Stomach (tissue), 9 donors: Measurements from ENCODE around the gene VKORC1. TPM values are rescaled to one million over a fixed set of nuclear protein-coding genes. Genes with fewer than 3 reads are reported as not detected.
"Not testable (repeated sequence)": the region's sequence is repeated elsewhere in the genome, so short reads cannot be mapped to it uniquely, and the experiment has no call there.

Experiments used
- DNase-seq, 2 donors: peaks; one replicate each; pipeline versions ENCODE4 v3.0.0 to v3.0.0-alpha.2; 2013 to 2019
- H3K27ac ChIP-seq, 5 donors: fragments of 200-600 bp in 4 of 5; sonication (generic) in 4 of 5; one replicate each; pipeline ENCODE4 v1.5.1; 2013 to 2019; ENCODE audit warnings: mild to moderate bottlenecking in 1 of 5, moderate library complexity in 1 of 5
- H3K27me3 ChIP-seq, 3 donors: fragments of 200-600 bp; sonication (generic); one replicate each; pipeline ENCODE4 v1.5.1; 2017 to 2019; ENCODE audit warnings: mixed run types in 1 of 3
- H3K36me3 ChIP-seq, 4 donors: fragments of 200-600 bp; sonication (generic); 1 replicate in 3 of 4; 2 replicates in 1 of 4; pipeline ENCODE4 v1.5.1; 2016 to 2019
- H3K4me1 ChIP-seq, 4 donors: fragments of 200-600 bp; sonication (generic); one replicate each; pipeline ENCODE4 v1.5.1; 2016 to 2019
- H3K4me3 ChIP-seq, 4 donors: fragments of 200-600 bp; sonication (generic) in 3 of 4; one replicate each; pipeline ENCODE4 v1.5.1; 2016 to 2019; ENCODE audit warnings: mild to moderate bottlenecking in 1 of 4
- H3K9me3 ChIP-seq, 4 donors: fragments of 200-600 bp; sonication (generic); one replicate each; pipeline ENCODE4 v1.5.1; 2016 to 2019
- EP300 ChIP-seq: sonication (generic); formaldehyde crosslinking; IDR thresholded peaks from one replicate; pipeline ENCODE4 v1.6.1; 2017; ENCODE audit warnings: antibody characterized with exemption
- POLR2A ChIP-seq, 4 donors: fragments of 450-650 bp; IDR thresholded peaks; one replicate each; pipeline ENCODE4 v1.6.1; 2016; ENCODE audit warnings: antibody characterized with exemption in 4 of 4, control low read depth in 2 of 4, mild to moderate bottlenecking in 1 of 4, moderate library complexity in 1 of 4
- POLR2AphosphoS5 ChIP-seq, 3 donors: sonication (generic); formaldehyde crosslinking; IDR thresholded peaks; one replicate each; pipeline ENCODE4 v1.6.1; 2016; ENCODE audit warnings: antibody characterized with exemption in 3 of 3
- WGBS, 5 donors: extraction: QIAGEN DNeasy Blood & Tissue Kit in 3 of 5; methylation state at CpG; one replicate each; pipeline versions ENCODE4 v1.1.5 to v1.1.7; 2013 to 2018; 5-methylcytosine and 5-hydroxymethylcytosine counted together
- intact Hi-C: fragments of 100-400 bp; cut with DNase I; formaldehyde crosslinking; loops from one replicate; pipeline ENCODE4 v1.15.1; 2023; ENCODE audit warnings: low total_unique reads
- polyA plus RNA-seq, 3 donors: library from polyadenylated mRNA; stranded (reverse); fragments of 200-250 nt; gene quantifications; one replicate each; pipeline ENCODE4 v1.2.3, GENCODE V29; 2013
- total RNA-seq, 5 donors: library from RNA; depleted of rRNA; stranded (reverse); fragments of >200 nt; gene quantifications; one replicate each; pipeline versions ENCODE4 v1.1.0 to v1.2.3, GENCODE V29; 2014 to 2016
- TF ChIP-seq, protein P1 (sequence below), 7 experiments: fragments of 450-650 bp in 4 of 7; fragments of 200-600 bp in 3 of 7; sonication (generic) in 3 of 7; IDR thresholded peaks; one replicate each; pipeline ENCODE4 v1.5.1; 2016 to 2019; ENCODE audit warnings: antibody characterized with exemption in 7 of 7, control low read depth in 2 of 7, mild to moderate bottlenecking in 1 of 7
- donor health status: healthy with polysubstance abuse.
- donor health status: Bipolar disorder and iron deficiency.
- donor health status: healthy.

The VKORC1 gene
- total and polyA plus RNA-seq, 8 donors, result 20.1 to 191 (median 58.0) TPM

DNA sequence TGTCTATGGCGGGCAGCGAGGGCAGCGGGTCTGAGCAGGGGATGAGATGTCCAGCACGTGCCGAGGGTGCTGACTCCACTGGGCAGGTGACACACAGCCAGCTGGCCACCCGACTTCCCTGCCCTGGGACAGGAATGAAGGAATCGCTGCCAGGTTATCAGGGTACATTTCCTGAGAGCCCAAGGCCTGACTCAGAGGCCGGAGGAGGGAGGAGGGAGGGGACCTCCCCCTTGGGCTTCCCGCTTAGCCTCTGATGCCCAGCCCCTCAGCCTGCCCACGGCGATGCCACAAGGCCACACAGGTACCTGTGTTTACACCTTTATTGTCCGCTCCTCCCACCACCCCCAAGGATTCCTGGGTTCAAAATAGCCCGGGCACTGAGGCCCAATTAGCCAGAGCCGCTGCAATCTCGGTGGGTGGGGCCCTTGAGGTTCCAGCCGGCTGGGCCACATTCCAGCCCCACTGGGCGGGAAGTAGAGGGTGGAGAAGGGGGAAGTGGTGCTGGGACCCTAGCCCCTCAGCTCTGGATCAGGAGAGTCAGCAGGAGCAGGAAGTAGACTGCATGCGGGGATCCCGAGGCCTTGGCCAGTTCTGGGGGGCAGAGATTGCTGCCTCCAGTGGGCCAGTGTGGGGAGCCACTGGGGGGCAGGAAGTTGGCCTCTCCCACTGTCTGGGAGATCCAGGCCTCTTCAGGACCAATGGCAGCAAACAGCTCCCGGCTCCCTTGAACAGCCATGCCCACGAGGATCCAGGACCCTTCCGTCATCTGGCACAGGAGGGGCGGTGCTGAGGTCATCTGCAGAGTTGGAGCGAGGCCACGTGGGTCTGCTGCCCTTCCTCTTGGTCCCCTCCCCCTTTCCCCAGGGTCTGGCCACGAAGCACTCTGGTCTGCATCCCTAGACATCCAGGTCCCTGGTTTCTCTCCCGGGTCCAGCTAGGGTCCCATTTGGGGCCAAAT, 44.3 kb upstream of the VKORC1 start:
- Histone ChIP-seq H3K4me3 (no peak overlapping the region), H3K36me3 (no peaks in the 10 kb centered on the region), H3K9me3 (no peaks in the 10 kb centered on the region), H3K27me3 (peaks cover 0 to 7% (median 0%) of the 10 kb centered on the region in 3 donors), H3K27ac (peak overlapping the region; percentile 81 to 93 (median 88)), H3K4me1 (peaks cover 25 to 70% (median 51%) of the 10 kb centered on the region in 4 donors)
- WGBS, 5 donors, result 31 to 51% (median 38%) methylated on average over 23 to 27 of the region's 27 CpGs
- peak; percentile 91 to 94 for DNase-seq
- TF ChIP-seq POLR2AphosphoS5 (IDR thresholded peaks at IDR 0.05), result peak in 2 of 3 donors; percentile 63 to 83
- TF ChIP-seq POLR2A (IDR thresholded peaks at IDR 0.05), result no peak
- intact Hi-C loops, result no loop called here

DNA sequence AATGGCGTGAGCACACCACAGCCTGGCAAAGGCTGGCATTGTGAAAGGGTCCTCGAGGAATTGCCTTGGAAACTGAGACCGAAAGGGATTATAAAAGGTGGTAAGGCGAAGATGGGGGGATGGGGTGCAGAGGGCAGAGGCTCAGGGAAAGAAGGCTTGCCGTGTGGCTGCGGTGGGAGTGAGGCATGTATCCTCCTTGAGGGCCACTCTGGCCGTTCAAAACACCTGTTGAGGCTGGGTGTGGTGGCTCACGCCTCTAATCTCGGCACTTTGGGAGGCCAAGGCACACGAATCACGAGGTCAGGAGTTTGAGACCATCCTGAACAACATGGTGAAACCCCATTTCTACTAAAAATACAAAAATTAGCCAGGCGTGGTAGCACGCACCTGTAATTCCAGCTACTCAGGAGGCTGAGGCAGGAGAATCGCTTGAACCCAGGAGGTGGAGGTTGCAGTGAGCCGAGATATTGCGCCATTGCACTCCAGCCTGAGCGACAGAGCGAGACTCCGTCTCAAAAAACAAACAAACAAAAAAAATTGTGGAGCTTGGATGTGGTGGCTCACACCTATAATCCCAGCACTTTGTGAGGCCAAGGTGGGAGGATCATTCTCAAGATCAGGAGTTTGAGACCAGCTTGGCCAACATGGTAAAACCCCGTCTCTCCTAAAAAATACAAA, 42.4 kb upstream of the VKORC1 start:
- 83 to 89% (median 86%) methylated on average over 20 of the region's 20 CpGs for WGBS, 5 donors
- not testable (repeated sequence) for DNase-seq
- peaks cover 34 to 80% (median 55%) of the 10 kb centered on the region in 4 donors for H3K4me1 ChIP-seq

DNA sequence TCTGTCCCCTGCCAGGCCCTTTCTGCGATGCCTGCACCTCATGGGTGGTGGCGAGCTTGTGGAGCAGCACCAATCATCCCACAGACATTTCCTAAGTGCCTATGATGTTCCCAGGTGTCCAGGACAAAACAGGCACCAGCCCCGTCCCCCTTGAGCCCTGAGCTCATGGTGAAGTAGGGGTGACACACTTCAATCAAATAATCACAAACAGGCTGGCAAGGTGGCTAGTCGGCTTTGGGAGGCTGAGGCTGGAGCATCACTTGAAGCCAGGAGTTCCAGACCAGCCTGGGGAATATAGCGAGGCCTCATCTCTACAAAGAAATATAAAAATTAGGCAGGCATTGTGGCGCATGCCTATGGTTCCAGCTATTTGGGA, 41.7 kb upstream of the VKORC1 start:
- DNase-seq, result no peak
- intact Hi-C loops, result no loop called here
- H3K27ac ChIP-seq, result peak overlapping the region; percentile 13 to 97 (median 90)

More for the DNA sequence above, 42.4 kb upstream of the VKORC1 start:
- H3K27me3 ChIP-seq, intact Hi-C loops, H3K4me3 ChIP-seq, H3K9me3 ChIP-seq: not testable (repeated sequence)
- peaks cover under 1 to 17% (median 13%) of the 10 kb centered on the region in 4 donors for H3K36me3 ChIP-seq
- peak overlapping the region in 1 of 5 donors; percentile 81 for H3K27ac ChIP-seq

DNA sequence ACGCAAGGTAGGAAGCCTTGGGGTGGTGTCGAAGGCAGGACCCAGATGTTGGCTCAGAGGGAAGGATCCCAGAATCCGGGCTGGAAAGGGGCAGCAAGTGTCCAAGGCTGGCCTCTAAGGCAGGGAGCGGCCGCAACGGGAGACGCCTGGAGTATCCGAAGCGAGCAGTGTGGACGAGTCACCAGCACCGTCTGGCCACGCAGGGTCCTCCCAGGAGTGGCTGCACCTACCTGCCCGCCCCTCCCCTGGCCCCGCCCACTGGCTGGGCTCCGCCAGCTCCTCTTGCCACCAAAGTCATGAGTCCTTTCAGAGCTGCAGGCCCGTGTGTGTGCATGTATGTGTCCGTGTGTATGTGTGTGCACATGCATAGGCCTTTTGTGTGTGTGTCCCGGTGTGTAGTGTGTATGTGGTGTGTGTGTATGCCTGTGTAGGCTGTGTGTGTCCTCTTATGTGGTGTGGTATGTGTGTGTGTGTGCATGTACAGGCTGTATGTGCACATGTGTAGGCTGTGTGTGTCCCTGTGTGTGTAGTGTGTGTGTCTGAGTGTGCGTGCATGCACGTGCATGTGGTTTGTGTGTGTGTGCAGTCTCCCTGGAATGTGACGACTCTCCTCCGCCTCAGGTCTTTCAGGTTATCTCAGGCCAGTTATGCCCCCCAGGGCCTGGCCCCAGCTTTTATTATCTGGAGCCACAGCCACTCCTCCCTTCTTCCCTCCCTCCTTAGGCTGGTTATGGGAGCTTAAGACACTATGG, 41.1 kb upstream of the VKORC1 start, which contains the start of gene PRSS8:
TSS of gene PRSS8 (minus strand) at position 193 of the 752 bp plus-strand sequence. CDS start 229 bp downstream, outside the sequence.
- Histone ChIP-seq H3K27ac (peak within 1 kb of the TSS; percentile 88 to 97 (median 91)), H3K4me3 (peak within 1 kb of the TSS; percentile 41 to 62 (median 52)), H3K4me1 (peaks cover 36 to 80% (median 52%) of the 10 kb centered on the region in 4 donors), H3K9me3 (no peaks in the 10 kb centered on the region), H3K36me3 (peaks cover 13 to 30% (median 26%) of the 10 kb centered on the region in 4 donors), H3K27me3 (peaks cover 0 to 7% (median 0%) of the 10 kb centered on the region in 3 donors)
- intact Hi-C loops, result no loop called here
- peak; percentile 94 to 96 for DNase-seq
- WGBS, 5 donors, result 22 to 43% (median 36%) methylated on average over 9 to 22 of the region's 22 CpGs
- no peak for TF ChIP-seq EP300
- peak in 3 of 4 donors; percentile 35 to 91 (median 69) for TF ChIP-seq POLR2A (IDR thresholded peaks at IDR 0.05)
- TF ChIP-seq, protein P1, sequence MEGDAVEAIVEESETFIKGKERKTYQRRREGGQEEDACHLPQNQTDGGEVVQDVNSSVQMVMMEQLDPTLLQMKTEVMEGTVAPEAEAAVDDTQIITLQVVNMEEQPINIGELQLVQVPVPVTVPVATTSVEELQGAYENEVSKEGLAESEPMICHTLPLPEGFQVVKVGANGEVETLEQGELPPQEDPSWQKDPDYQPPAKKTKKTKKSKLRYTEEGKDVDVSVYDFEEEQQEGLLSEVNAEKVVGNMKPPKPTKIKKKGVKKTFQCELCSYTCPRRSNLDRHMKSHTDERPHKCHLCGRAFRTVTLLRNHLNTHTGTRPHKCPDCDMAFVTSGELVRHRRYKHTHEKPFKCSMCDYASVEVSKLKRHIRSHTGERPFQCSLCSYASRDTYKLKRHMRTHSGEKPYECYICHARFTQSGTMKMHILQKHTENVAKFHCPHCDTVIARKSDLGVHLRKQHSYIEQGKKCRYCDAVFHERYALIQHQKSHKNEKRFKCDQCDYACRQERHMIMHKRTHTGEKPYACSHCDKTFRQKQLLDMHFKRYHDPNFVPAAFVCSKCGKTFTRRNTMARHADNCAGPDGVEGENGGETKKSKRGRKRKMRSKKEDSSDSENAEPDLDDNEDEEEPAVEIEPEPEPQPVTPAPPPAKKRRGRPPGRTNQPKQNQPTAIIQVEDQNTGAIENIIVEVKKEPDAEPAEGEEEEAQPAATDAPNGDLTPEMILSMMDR (IDR thresholded peaks at IDR 0.05), result no peak
- TF ChIP-seq POLR2AphosphoS5 (IDR thresholded peaks at IDR 0.05), result peak in 2 of 3 donors; percentile 95 to 98

More for the DNA sequence above, 41.7 kb upstream of the VKORC1 start:
- Histone ChIP-seq H3K9me3 (no peaks in the 10 kb centered on the region), H3K27me3 (peaks cover 0 to 7% (median 0%) of the 10 kb centered on the region in 3 donors), H3K36me3 (peaks cover 7 to 24% (median 20%) of the 10 kb centered on the region in 4 donors), H3K4me3 (no peak overlapping the region), H3K4me1 (peaks cover 34 to 80% (median 55%) of the 10 kb centered on the region in 4 donors)
- TF ChIP-seq POLR2A (IDR thresholded peaks at IDR 0.05) (no peak), EP300 (no peak), POLR2AphosphoS5 (IDR thresholded peaks at IDR 0.05) (no peak)
- TF ChIP-seq, protein P1 (IDR thresholded peaks at IDR 0.05), result no peak
- WGBS, 5 donors, result 71 to 87% (median 78%) methylated on average over 6 of the region's 6 CpGs
